Smooth muscle cell of trachea (primary cell): ENCODE measurements around the gene CD48. TPM values are rescaled to one million over a fixed set of nuclear protein-coding genes. Genes with fewer than 3 reads are reported as not detected.

ENCODE experiments used
- total RNA-seq: library from RNA; depleted of rRNA; stranded (reverse); fragments of >200 nt; gene quantifications from 2 replicates; pipeline ENCODE4 v1.2.1, GENCODE V29; 2014

The CD48 gene
- not detected in 2 replicates for total RNA-seq

GRCh38 chr1:160711602-160712311, at the start of gene CD48:
Gene CD48, minus strand, starts transcription at chr1:160711822. Its CDS starts 59 bp downstream, at chr1:160711763.

GRCh38 chr1:160739098-160739511, 27.5 kb upstream of the CD48 start, which contains the start of gene SLAMF7:
Gene SLAMF7, plus strand, starts transcription at chr1:160739247. Its CDS starts 55 bp downstream, at chr1:160739302.

GRCh38 chr1:160646711-160647328, 64.8 kb downstream of the CD48 start, which contains the start of gene SLAMF1:
Gene SLAMF1, minus strand, starts transcription at chr1:160647044. Its CDS starts 99 bp downstream, at chr1:160646945.

Other genes with a start within 250 kb of the CD48 start
- gene SLAMF6, start 188.6 kb downstream of the CD48 start, total RNA-seq, result not detected in 2 replicates
- gene CD84, start 132.3 kb downstream of the CD48 start, total RNA-seq, result not detected in 2 replicates
- not detected in 2 replicates for gene SLAMF1, start 64.8 kb downstream of the CD48 start, total RNA-seq
- not detected in 2 replicates for gene SLAMF7, start 27.4 kb upstream of the CD48 start, total RNA-seq
- not detected in 2 replicates for gene LY9, start 84.4 kb upstream of the CD48 start, total RNA-seq
- gene CD244, start 151.1 kb upstream of the CD48 start, total RNA-seq, result not detected in 2 replicates
- gene ITLN1, start 173.4 kb upstream of the CD48 start, total RNA-seq, result not detected in 2 replicates
- gene ITLN2, start 243.0 kb upstream of the CD48 start, total RNA-seq, result not detected in 2 replicates